Activated T-cell treated with anti-CD3 and anti-CD28 coated beads for 48 hours (primary cell): ENCODE data around the gene TRPM1.

ENCODE experiments used
- DNase-seq: peaks from one replicate; pipeline ENCODE4 v3.0.0-alpha.2; 2020; ENCODE audit warnings: low read depth

TRPM1 gene

GRCh38 chr15:31049111-31049510 is 52.4 kb downstream of the TRPM1 start:
- DNase-seq: no peak

GRCh38 chr15:31047437-31047836 is 54.1 kb downstream of the TRPM1 start:
- DNase-seq: no peak

DNA sequence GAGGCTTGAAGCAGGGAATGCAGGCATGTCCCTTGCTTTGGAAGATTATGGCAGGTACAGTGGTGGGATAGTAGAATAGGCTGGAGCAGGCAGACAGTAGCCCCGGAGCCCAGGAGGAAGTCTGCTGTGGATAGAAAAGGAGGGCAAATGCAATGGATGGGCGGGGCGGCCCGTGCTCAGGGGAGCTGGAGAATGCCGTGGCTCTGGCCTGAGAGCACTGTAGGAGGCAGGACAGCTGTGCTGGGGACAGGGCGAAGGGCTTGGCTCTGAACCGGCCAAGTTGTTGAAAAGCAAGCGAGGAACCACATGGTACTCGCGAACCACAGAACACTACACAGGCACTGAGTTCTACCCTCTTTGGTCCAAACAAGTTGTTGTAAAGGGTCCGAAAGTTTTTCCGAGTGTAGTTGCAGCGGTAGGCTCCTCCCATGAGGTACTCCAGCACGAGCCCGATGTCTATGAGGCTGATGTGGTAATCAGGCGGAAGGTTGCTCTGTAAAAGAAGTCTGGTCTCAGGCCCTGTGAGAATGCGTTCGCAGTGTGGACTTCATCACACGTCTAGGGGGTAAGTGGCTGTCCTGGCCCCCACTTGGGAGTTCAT is 54.7 kb downstream of the TRPM1 start:
- DNase-seq: no peak

- no peak for DNase-seq
Measured at GRCh38 chr15:31045606-31046005, 55.9 kb downstream of the TRPM1 start.

DNA sequence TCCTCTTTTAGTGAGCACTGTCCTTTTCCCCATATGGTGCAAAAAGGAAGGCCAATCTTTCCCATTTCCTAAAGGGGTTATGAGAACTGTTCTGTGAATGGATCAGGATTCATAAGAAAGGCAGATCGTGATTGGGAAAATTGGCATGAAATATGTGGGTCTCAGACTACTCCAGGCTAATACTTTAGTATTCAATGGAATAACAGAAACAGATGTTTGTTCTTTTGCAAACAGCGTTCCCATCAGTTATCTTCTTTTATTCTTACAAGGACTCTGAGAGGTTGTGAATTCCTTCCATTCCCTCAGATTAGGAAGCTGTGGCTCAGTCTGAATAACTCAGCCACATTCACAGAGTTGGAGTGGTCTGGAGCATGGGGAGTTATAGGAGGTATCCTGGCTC is 58.8 kb downstream of the TRPM1 start:
- no peak for DNase-seq

- no peak for DNase-seq
Measured at GRCh38 chr15:31041610-31042009, 59.9 kb downstream of the TRPM1 start.

GRCh38 chr15:31040611-31041010 is 60.9 kb downstream of the TRPM1 start:
- DNase-seq: no peak

DNA sequence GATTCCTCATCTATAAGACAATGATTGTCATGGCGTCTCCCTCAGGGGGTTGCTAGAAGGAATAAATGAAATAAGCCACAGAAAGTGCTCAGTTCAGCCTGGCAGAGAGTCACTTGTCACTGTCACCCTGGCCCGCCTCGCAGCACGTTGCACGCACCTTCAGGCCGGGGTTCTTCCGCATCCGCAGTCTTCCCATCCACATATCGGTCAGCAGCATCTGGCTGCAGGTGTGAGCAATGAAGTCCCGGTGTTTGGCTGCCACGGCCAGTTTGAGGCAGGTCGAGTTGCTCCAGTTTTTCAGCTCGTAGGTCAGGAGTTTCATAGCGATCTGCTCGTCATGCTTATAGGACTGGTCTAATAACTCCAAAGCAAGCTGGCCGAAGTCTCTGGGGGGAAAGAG is 61.6 kb downstream of the TRPM1 start:
- DNase-seq: no peak

GRCh38 chr15:31037731-31038477 is 63.6 kb downstream of the TRPM1 start:
- DNase-seq: no peak

GRCh38 chr15:31036783-31037182 is 64.7 kb downstream of the TRPM1 start:
- no peak for DNase-seq

- no peak for DNase-seq
Measured at GRCh38 chr15:31035610-31036009, 65.9 kb downstream of the TRPM1 start.

GRCh38 chr15:31034152-31034551 is 67.4 kb downstream of the TRPM1 start:
- no peak for DNase-seq

DNA sequence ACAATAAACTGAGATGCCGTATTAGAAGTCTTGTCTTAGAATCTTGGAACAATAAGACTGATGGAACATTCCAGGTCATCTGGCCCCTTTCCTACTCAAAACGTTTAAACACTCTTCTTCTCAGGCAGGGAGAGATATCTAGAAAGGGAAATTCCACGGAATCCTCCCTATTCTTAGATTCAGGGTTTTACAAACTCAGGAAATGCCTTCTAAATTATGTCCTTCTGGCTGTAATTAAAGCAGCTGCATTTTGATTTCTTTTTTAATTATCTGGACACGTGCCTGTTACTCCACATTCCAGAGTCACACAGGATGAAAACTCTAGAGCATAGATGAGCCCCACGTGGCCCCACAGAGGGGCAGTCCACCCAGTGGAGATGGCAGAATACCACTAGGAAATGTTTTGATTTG is 68.6 kb downstream of the TRPM1 start:
- no peak for DNase-seq

GRCh38 chr15:31031471-31032067 is 70.0 kb downstream of the TRPM1 start:
- no peak for DNase-seq

DNA sequence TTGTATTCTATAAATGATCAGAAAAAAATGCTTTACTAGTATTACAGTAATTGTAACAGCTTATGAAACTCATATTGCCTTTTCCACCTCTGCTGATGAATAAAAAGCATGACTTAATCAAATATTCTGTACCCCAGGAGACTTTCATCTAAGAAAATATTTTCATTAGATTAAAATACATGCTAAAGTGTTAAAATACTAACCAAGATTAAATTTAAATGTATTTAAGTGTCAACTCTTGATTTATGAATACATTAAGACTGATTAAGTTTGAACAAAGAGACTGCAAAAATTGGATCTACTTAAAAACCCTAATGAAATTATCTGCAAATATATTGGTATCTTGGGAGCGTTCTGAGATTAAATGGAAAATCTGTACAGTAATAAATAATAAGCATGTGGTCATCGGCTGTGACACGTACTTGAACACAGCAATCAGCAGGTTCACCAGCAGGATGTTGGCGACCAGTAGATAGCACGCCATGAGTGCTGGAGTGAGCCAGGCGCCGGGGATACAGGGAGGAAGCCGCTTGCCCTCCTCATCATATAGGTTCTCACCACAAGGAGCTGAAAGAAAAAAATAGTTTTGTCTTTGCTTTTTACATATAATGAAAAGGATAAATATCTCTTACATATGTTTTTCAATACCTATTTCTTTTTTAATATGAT is 73.5 kb downstream of the TRPM1 start:
- DNase-seq: no peak

- DNase-seq: no peak
Measured at GRCh38 chr15:31025996-31026395, 75.5 kb downstream of the TRPM1 start.

DNA sequence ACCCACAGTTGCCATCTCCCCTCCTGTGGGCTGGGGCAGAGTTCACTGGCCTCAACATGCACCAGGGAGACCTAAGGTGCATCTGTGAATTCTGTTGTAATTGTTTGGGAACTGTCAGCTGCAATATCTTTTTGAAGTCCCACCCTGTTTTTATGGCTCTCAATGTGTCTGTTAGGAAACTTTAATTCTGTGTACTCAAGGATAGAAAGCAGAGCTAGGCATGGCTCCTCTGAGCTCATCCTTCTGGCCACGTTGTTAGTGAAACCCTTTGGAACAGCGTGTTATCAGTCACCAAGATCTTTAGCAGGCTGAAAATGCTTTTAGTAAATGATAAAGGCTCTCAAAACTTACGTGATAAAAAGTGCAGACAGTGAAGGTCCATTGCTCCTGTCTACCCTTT is 76.5 kb downstream of the TRPM1 start:
- DNase-seq: no peak

- DNase-seq: no peak
Measured at GRCh38 chr15:31024330-31024729, 77.2 kb downstream of the TRPM1 start.

- DNase-seq: no peak
Measured at GRCh38 chr15:31023841-31024240, 77.7 kb downstream of the TRPM1 start.

DNA sequence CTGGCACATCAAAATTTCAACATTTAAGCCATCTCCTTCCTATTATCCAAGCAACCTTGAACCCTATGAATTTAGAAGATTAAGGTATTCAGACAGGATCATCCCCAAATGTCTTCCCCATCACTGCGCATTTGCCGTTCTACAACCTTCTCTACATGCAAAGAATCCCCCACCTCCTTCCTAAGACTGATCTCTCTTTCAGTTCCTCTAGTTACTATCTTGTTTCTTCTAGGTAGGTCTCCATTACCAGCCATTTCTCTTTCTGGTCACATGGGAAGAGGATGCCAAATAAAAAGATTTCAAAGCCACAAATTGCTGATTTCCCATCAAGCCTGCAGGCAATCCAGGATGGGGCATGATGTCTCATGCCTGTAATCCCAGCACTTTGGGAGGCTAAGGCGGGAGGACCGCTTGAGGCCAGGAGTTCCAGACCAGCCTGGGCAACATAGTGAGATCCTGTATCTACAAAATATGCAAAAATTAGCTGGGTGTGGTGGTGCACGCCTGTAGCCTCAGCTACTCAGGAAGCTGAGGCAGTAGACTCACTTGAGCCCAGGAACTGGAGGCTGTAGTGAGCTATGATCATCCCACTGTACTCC is 80.4 kb downstream of the TRPM1 start:
- DNase-seq: no peak

GRCh38 chr15:31020542-31020941 is 81.0 kb downstream of the TRPM1 start:
- DNase-seq: no peak

DNA sequence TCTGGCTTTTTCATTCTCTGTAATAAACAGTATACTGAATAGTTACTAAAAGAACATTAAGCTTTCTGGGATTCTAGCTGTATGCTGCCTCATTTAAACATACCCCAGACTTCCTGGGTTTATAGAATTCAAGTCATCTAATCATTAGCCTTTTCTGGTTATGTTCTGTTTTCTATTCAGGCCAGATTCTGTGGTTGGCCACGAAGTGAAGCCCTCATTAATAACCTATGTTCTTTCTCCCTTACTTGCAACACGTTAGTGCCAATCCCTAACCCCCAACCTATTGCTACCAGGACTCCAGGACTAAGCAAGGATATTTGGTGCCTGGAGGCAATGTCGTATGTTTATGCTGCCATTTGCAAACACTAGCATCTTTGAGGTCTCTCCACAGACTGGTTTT is 81.5 kb downstream of the TRPM1 start:
- no peak for DNase-seq

- DNase-seq: no peak
Measured at GRCh38 chr15:31017311-31017710, 84.2 kb downstream of the TRPM1 start.
